ENCODE measurements around the gene CRYGD. TPM values are rescaled to one million over a fixed set of nuclear protein-coding genes. Genes with fewer than 3 reads are reported as not detected.
"Not testable (repeated sequence)": the region's sequence is repeated elsewhere in the genome, so short reads cannot be mapped to it uniquely, and the experiment has no call there.

CRYGD gene
- polyA plus RNA-seq, 3 donors: not detected

GRCh38 chr2:208139447-208139846 is 15.1 kb upstream of the CRYGD start:
- 83% methylated on average over 18 of the region's 18 CpGs for WGBS (ENCODE audit: insufficient coverage)
- no peak overlapping the region for H3K27ac Mint-ChIP-seq
- H3K4me3 ChIP-seq (replicated peaks in 1 of 3; ENCODE audit: low read depth in 2 of 3, low read length in 3 of 3): no peak overlapping the region
- no peaks in the 10 kb centered on the region for H4K20me1 ChIP-seq (ENCODE audit: insufficient read depth, low read length)
- H3K9me3 Mint-ChIP-seq: peaks cover 4 to 28% (median 19%) of the 10 kb centered on the region in 7 donors
- H3K9ac ChIP-seq (ENCODE audit: insufficient read depth, low read length, poor library complexity, severe bottlenecking): no peak overlapping the region
- no peak overlapping the region for H2AFZ ChIP-seq (ENCODE audit: insufficient read depth, low read depth, low read length, poor library complexity, severe bottlenecking)
- intact Hi-C loops (cut with micrococcal nuclease): no loop called here
- no peaks in the 10 kb centered on the region for H3K27me3 ChIP-seq (ENCODE audit: control insufficient read depth in 2 of 2, insufficient read depth in 2 of 2, low read length in 2 of 2)
- peaks cover 5 to 6% of the 10 kb centered on the region in 2 donors for H3K4me1 ChIP-seq (ENCODE audit: control insufficient read depth in 1 of 2, insufficient read depth in 2 of 2, low read length in 2 of 2)
- no peak overlapping the region for H3K4me3 Mint-ChIP-seq
- no peak for TF ChIP-seq CTCF (IDR thresholded peaks at IDR 0.05)
- H3K27ac ChIP-seq (ENCODE audit: low read depth in 1 of 2, low read length in 2 of 2): no peak overlapping the region
- no peaks in the 10 kb centered on the region for H3K79me2 ChIP-seq (ENCODE audit: insufficient read depth, low read length)
- H3K36me3 Mint-ChIP-seq: no peaks in the 10 kb centered on the region
- H3K4me2 ChIP-seq (replicated peaks; ENCODE audit: extremely low read depth, low read length, poor library complexity, severe bottlenecking): no peak overlapping the region
- H3K4me1 Mint-ChIP-seq: peaks cover 7% of the 10 kb centered on the region
- H3K9me3 ChIP-seq (replicated peaks in 1 of 2; ENCODE audit: control insufficient read depth in 1 of 2, insufficient read depth in 1 of 2, low read length in 2 of 2): peaks cover 0 to 21% of the 10 kb centered on the region in 2 donors
- H3K27me3 Mint-ChIP-seq (ENCODE audit: low read depth in 3 of 3): peaks cover 0 to 3% (median 0%) of the 10 kb centered on the region in 3 donors
- DNase-seq: no peak
- H3K36me3 ChIP-seq (replicated peaks in 1 of 2; ENCODE audit: control insufficient read depth in 1 of 2, insufficient read depth in 2 of 2, low read length in 2 of 2): no peaks in the 10 kb centered on the region

GRCh38 chr2:208138334-208138733 is 14.0 kb upstream of the CRYGD start:
- H3K27me3 ChIP-seq (ENCODE audit: control insufficient read depth in 2 of 2, insufficient read depth in 2 of 2, low read length in 2 of 2); H3K27ac ChIP-seq (ENCODE audit: low read depth in 1 of 2, low read length in 2 of 2); H3K79me2 ChIP-seq (ENCODE audit: insufficient read depth, low read length); H3K4me1 Mint-ChIP-seq; H3K27ac Mint-ChIP-seq; H3K4me3 ChIP-seq (replicated peaks in 1 of 3; ENCODE audit: low read depth in 2 of 3, low read length in 3 of 3); H2AFZ ChIP-seq (ENCODE audit: insufficient read depth, low read depth, low read length, poor library complexity, severe bottlenecking); DNase-seq; H3K36me3 Mint-ChIP-seq; H3K9ac ChIP-seq (ENCODE audit: insufficient read depth, low read length, poor library complexity, severe bottlenecking); H4K20me1 ChIP-seq (ENCODE audit: insufficient read depth, low read length); H3K36me3 ChIP-seq (replicated peaks in 1 of 2; ENCODE audit: control insufficient read depth in 1 of 2, insufficient read depth in 2 of 2, low read length in 2 of 2); H3K4me2 ChIP-seq (replicated peaks; ENCODE audit: extremely low read depth, low read length, poor library complexity, severe bottlenecking); H3K4me3 Mint-ChIP-seq; intact Hi-C loops (cut with micrococcal nuclease); H3K27me3 Mint-ChIP-seq (ENCODE audit: low read depth in 3 of 3); H3K4me1 ChIP-seq (ENCODE audit: control insufficient read depth in 1 of 2, insufficient read depth in 2 of 2, low read length in 2 of 2): not testable (repeated sequence)
- no CpG with 5 or more reads among the region's 7 CpGs for WGBS (ENCODE audit: insufficient coverage)
- H3K9me3 Mint-ChIP-seq: peaks cover 4 to 32% (median 19%) of the 10 kb centered on the region in 7 donors
- peaks cover 0 to 21% of the 10 kb centered on the region in 2 donors for H3K9me3 ChIP-seq (replicated peaks in 1 of 2; ENCODE audit: control insufficient read depth in 1 of 2, insufficient read depth in 1 of 2, low read length in 2 of 2)
